Stimulated activated CD8-positive, alpha-beta memory T cell treated with anti-CD3 and anti-CD28 coated beads, Interleukin-2, amount 100 ng/mL, for 48 hours (primary cell): ENCODE measurements around the gene ACYP2.
"Not testable (repeated sequence)": the region's sequence is repeated elsewhere in the genome, so short reads cannot be mapped to it uniquely, and the experiment has no call there.

Experiments
- DNase-seq, 2 donors: peaks; one replicate each; pipeline ENCODE4 v3.0.0-alpha.2; 2020; ENCODE audit warnings: low read depth in 2 of 2

ACYP2 gene

DNA sequence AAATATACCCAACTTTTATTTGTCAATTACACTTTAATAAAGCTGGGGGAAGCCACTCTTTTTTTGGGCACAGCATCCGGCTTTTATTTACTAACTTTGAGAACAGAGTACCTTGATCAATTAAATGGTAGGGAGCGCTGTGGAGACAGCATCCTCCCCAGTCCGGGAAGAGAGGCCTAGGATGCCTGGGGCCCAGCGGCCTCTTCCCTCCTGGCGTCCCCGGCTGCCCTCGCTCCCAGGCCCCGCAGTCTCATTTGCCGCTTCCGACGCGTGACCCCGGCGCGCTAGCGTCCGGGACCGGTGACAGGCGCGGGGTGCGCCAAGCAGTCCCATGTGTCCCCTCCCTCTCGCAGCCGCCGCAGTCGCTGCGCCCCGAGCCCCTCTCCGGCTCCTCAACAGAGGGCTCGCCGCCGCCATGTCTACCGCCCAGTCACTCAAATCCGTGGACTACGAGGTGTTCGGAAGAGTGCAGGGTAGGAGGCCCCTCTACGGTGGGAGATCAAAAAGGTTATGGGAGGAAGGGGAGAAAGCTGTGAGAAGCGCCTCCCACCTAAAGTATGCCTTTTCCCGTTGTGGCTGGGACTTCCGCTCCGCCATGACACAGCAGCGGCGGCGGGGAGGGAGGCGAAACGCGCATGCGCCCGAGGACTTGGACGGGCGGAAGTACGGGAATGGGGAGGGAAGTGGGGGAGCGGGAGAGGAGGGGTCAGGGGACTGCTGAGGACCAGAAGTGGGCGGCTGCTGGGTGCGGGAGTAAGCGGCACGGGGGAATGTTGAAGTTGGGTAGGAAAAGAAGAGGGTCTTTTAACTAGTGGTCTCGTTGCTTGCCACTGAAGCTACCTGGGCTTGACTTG lies at the start of gene ACYP2:
ACYP2 (plus strand) TSS at position 332 of the 854 bp plus-strand sequence.
- DNase-seq = peak; percentile 91

DNA sequence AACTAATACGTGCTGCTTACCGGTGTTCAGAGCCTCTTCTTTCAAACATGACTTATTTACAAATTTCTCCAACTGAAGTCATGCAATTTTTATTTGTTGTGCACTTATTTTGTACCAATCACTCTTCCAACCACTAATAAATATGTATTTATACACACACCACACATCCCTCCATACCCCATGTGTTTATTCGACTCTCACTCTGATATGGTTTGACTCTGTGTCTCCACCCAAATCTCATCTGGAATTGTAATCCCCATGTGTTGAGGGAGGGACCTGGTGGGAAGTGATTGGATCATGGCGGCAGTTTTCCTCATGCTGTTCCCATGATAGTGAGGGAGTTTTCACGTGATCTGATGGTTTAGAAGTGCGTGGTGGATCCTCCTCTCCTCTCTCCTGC lies 49.5 kb upstream of the ACYP2 start:
- DNase-seq = no peak

DNA sequence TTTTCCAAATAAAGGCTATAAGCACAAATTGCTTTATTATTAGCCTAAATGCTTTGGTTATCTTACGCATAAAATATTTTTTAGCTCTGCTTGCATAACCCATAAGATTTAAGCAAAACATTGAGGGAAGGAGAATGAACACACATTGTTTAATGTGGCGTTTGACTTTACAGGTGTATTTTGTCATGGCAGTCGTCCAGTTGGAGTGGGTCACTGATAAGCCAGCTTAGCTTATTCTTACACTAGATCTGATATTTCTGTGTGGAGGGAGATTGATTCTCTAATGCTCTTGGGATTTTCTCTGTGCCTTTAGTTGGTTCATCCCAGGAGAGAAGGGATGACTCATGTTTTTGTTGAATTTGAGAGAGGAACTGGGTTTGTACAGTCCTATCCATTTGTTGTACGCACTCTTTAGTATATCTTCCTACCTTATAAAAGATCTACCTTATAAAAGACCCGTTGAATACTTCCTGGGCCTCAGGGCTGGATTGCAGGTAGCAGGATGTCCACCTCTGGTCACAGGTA lies 47.5 kb upstream of the ACYP2 start:
- no peak for DNase-seq

DNA sequence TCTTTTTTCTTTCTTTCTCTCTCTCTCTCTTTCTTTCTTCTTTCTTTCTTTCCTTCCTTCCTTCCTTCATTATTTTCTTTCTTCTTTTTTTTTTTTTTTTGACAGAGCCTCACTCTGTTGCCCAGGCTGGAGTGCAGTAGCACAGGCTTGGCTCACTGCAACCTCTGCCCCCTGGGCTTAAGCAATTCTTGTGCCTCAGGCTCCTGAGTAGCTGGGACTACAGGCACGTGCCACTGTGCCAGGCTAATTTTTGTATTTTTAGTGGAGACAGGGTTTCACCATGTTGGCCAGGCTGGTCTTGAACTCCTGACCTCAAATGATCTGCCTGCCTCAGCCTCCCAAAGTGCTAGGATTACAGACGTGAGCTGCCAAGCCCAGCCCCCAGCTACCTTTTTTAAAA lies 42.9 kb upstream of the ACYP2 start:
- DNase-seq = not testable (repeated sequence)

DNA sequence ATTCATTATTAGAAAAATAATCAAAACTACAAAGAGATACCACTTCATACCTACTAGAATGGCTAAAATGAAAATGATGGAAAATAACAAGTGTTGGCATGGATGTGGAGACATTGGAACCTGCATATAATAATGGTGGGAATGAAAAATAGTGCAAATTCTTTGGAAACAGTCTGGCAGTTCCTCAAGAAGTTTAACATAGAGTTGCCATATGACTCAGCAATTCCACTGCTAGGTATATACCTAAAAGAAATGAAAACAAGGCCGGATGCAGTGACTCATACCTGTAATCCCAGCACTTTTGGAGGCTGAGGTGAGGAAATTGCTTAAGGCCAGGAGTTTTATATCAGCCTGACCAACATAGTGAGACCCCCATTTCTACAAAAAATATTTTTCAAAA lies 41.6 kb upstream of the ACYP2 start:
- no peak for DNase-seq

DNA sequence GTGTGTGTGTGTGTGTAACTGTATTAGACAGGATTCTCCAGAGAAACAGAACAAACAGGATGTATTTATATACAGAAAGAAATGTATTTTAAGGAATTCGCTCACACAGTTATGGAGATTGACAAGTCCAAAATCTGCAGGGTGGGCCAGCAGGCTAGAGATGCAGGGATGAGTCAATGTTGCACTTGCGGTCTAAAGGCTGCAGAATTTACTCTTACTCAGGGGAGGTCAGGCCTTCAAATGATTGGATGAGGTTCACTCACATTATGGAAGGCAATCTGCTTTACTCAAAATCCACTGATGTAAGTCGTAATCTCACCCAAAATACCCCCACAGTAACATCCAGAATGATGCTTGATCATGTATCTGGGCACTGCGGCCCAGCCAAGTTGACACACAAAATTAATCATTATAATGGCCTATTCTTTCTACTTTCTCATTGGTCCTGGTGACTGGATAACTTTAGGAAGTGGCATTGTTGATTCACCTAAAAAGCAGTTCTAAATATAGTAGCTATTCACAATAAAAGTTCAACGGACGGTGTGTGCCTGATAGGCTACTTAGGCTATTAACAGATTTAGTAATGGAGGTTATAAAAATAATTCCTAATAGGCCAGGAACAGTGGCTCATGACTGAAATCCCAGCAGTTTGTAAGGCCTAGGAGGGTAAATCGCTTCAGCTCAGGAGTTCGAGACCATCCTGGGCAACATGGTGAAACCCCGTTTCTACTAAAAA lies 40.6 kb upstream of the ACYP2 start:
- DNase-seq = no peak

DNA sequence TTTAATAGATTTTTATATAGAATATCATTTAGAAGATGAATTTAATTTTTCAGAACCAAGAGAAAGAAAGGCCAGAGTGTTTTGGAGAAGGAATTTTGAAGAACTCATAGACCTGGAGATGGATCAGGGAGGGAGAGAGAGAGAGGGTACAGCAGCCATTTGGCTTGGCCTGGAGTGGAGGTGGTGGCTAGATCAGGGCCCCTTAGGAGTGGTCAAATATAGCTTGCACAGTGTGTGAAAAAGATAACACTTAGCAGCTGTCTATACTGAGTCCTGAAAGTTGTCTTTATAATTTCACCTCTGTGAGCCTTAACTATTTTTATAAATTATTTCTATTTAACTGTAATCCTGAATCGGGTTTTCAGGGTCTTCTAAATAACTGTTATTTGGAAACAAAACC lies 38.8 kb upstream of the ACYP2 start:
- no peak for DNase-seq

DNA sequence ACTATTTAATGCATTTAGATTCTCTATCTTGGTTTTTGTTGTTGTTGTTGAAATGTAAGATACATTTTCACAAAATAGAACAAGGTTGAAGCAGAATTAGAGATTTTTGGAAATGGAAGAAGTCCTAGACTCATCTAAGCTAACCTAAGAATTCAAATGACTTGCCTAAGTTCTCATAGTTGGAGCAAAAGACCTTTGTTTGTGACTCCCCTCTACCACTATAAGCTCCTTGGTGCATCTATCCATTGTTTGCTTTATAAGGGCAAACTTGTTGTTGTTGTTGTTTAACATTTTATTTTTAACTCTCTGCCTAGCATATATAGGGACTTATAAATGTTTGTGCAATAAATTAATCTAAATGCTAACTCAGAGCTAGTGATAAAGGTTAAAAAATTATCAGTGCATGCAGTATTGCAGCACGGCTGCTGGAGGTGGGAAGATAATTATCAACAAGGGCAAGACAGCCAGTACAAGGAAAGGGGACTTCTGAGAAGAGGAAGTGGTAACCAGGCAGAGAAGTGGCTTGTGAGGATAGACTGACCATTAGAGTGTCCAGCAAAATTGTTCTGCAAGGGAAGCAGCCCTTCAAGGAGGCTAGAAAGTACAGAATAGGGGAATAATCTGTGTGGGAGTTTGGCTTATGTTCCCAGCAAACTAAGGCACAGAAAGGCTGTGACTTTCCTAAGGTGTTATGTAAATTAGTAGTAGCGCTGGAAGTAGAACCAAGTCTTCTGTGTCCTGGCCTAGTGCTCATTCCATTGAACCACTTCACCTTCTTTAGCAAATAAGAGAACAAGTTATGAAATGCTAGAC lies 38.1 kb upstream of the ACYP2 start:
- DNase-seq = no peak

DNA sequence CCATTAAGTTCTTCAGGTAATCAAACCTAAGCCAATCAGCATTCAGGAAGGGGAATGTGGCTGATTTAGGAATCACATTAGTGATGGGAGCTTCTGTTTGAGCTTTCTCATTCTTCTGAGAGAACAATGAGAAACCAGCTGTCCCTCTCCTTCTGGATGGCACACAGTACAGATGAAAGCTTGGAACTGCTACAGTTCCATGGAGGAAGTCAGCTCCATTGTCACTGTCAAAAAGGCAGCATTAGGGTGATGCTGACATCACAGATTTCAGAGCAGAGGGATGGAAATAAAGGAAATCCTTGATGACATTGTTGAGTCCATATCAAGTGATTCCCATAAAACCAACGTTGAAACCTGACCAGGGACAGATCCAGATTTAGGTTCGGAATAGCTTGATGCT lies 36.1 kb upstream of the ACYP2 start:
- no peak for DNase-seq

DNA sequence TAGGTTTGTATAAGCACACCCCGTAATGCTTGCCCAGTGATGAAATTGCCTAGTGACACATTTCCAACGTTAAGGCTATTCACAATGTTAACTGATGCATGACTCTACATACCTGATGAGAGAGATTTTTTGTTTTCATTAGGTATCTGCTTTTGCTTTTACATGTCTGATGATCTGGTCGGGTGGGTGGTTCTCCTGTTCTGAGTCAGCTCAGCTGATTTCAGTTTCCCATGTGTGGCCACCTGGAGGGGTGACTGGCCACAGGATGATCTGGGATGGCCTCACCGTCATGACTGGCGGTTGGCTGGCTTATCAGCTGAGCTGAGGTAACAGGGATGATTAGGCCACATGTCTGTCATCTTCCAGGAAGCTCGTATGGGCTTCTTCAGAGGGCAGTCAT lies 33.8 kb upstream of the ACYP2 start:
- peak; percentile 33 to 68 for DNase-seq

DNA sequence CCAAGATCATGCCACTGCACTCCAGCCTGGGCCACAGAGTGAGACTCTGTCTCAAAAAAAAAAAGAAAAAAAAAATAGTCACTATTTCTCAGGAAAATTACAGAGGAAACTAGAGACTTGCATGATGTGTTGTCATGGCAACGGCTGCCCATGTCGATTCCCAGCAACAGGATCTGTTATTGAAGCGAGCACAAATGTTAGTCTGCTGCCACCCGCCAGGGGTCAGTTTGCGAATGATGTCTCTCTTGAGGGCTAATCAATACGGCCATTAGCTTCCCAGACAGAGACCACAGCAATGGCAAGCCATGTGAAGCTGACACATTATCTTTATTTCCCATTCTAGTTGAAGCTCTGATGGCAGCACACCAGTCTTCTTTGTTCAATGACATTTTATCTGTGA lies 32.4 kb upstream of the ACYP2 start:
- DNase-seq = no peak

DNA sequence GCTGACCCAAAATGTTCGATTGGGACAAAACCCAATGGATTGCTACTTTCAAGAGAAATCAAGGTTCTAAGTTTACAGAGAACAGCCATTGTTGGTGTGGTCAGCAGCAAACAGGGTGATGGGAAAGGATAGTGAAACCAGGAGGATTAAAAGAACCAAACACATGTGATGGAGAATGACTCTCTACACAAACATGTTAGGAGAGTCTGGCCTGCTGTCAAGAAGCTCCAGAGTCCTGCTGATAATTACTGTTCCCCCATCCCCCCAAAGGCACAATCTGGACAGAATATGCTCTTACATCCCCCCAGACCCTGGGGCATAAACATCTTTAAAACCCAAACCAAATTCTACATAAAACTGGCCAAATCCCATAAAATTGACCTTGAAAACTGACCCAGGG lies 32.0 kb upstream of the ACYP2 start:
- no peak for DNase-seq

DNA sequence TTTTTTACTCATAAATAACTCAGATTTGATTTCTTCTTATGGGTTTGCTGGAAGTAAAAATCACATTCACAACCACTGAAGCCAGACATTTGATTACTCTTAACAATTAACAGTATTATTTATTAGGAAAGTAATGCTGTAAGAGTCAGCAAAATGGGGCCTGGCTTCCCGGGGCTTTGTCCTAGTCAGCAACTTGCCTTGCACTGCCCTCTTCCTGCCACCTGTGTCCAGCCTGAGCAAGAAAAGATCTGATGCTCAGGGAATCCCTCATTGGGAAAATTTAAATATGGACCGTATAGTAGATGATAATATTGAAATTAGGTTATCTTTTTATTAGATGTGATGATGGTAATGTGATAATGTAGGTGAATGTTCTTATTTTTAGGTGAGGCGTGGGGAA lies 30.8 kb upstream of the ACYP2 start:
- no peak for DNase-seq

DNA sequence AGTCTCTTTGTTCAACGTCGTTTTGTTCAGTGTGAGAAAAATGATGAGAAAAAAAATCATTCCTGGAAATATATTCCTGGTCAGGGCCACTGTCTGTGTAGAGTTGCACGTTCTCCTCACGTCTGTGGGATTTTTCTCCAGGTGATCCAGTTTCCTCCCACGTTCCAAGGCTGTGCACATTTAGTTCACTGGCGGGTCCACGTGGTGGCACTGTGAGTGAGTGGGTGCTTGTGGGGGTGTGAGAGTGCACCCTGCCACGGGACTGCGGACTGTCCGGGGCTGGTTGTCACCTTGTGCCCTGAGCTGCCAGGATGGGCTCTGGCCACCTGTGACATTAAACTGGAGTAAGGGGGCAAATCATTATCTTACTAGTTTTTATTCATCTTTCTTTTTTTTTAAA lies 30.3 kb upstream of the ACYP2 start:
- DNase-seq = no peak

DNA sequence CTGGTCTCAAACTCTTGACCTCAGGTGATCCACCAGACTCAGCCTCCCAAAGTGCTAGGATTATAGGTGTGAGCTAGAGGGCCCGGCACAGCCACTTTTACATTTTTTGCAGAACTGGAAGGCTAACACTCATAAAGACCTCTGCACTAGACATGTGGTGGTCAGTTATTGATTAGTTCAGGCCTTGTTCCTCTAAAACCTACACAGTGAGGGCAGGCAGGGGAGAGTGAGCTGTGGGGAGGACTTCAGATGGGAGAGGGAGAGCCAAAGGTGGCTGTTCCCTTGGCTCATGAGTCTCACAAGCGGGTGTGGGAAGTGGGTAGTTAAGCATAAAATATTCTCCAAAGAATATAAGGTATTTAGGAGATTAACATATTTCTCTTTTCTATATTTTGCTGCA lies 29.3 kb upstream of the ACYP2 start:
- DNase-seq = no peak

DNA sequence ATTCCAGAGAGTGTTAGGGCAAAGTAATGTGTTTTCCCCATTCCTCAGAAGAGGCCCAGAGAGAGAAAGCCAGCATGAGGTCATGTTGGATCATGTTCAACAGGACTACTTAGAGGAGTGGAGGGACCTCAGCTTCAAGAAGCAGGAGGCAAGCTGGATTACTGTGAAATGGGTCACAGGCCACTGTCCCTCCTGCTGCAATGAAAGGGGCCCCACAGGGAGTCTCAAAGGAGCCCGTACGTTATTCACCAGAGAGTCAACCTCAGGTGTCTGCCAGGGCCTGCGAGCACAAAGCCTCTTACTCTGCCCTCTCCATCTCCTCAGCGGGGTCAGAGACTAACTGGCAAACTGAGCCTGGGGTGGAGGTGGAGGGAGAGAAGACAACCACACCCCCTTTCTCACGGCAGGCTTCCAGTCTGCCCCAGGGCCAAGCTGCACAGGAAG lies 27.2 kb upstream of the ACYP2 start:
- no peak for DNase-seq

DNA sequence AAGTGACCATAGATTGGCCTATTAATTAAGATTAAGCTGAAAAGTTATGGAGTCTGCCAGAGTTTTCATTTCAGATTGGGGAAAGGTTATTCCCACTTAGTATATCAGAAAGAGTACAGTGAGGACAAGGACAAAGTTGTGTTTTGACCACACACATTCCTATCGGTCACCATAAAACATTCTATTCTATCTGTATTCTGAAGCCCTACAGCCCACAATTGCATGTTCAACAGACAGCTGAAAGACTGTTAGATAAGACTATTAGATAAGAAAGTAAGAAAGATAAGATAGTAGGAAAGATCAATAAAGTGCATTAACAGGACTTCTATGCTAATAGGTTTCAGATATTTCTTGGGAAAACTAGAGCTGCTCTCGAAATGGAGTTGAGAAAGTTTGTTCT lies 26.7 kb upstream of the ACYP2 start:
- DNase-seq = no peak

DNA sequence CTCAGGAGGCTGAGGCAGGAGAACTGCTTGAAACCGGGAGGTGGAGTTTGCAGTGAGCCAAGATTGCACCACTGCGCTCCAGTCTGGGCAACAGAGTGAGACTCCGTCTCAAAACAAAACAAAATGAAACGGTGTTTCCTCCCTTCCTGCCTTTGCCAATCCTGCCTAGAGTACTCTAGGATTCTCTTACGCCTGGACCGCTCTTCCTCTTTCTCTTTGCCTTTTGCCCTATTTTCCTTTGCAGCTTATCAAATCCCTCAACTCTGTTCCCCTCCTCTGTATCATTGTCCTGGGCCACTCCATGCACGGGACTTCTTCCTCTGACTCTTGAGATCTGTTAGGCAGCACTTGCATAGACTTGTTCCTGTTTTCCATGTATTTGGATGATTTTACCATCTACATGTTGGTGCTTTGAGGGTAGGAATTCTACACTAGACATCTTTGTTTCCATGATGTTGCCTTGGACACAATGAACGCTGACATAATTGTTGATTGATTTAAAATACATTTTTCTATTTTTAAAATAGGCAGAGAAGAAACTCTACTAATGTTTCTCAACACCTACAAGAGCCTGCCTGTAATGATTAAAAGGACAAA lies 24.8 kb upstream of the ACYP2 start:
- DNase-seq = no peak

DNA sequence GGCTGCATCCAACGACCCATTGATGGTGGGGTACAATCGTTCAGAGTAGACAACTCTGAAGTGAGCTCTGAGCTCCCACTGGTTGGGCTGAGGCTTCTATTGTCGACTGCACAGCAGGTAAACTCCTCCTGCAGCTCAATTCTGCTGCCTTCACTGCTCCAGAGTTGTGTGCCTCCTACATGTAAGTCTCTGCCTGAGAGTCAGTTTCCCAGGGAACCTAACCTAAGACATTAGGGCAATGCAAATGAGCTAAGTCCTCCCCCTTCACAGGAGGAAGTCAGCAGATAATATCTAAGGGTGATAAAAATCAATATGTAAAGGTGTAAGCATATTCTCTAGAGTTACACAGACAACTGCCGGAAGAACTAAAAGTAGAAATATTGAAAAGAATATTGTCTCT lies 22.5 kb upstream of the ACYP2 start:
- DNase-seq = no peak

DNA sequence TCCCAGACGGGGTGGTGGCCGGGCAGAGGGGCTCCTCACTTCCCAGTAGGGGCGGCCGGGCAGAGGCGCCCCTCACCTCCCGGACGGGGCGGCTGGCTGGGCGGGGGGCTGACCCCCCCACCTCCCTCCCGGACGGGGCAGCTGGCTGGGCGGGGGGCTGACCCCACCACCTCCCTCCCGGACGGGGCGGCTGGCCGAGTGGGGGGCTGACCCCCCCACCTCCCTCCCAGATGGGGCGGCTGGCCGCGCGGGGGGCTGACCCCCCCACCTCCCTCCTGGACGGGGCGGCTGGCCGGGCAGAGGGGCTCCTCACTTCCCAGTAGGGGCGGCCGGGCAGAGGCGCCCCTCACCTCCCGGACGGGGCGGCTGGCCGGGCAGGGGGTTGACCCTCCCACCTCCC lies 20.0 kb upstream of the ACYP2 start:
- DNase-seq = not testable (repeated sequence)

DNA sequence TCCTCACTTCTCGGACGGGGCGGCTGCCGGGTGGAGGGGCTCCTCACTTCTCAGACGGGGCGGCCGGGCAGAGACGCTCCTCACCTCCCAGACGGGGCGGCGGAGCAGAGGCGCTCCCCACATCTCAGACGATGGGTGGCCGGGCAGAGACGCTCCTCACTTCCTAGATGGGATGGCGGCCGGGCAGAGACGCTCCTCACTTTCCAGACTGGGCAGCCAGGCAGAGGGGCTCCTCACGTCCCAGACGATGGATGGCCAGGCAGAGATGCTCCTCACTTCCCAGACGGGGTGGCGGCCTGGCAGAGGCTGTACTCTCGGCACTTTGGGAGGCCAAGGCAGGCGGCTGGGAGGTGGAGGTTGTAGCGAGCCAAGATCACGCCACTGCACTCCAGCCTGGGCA lies 19.3 kb upstream of the ACYP2 start:
- DNase-seq = not testable (repeated sequence)

DNA sequence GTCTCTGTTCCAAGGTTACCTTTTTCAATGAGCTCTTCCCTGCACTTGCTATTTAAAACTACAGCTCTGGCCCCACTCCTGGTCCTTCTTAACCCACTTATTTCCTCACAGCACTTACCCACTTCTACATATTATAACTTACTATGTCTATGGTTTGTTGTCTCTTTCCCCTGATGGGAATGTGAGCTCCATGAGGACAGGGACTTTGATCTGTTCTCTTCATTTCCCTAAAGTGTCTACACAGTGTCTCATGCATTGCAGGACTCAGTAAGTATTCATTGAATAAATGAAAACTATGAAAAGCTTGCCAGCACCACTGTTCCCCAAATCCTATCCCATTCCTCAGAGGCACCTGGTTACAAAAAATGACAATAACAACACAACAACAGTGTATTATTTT lies 18.3 kb upstream of the ACYP2 start:
- no peak for DNase-seq
